ENCODE results near the gene SURF6. TPM values are rescaled to one million over a fixed set of nuclear protein-coding genes. Genes with fewer than 3 reads are reported as not detected.

The SURF6 gene
- polyA plus RNA-seq, 1 experiment = 6.2 TPM

GRCh38 chr9:133361507-133362092, 25.6 kb upstream of the SURF6 start:
- no peaks in the 10 kb centered on the region for H3K27me3 ChIP-seq (ENCODE audit: control insufficient read depth, insufficient read depth, low read length)
- no peak for TF ChIP-seq CTCF (IDR thresholded peaks at IDR 0.05; ENCODE audit: low read depth, low read length)
- ChIA-PET POLR2A (interaction anchor here (0.7 to 2.1 kb wide), 2 partner anchors 9 to 14 kb away, joined by 3 to 10 read pairs; partner anchors contain the start of genes MED22 and RPL7A), CTCF (no interaction called here)
- no peak for DNase-seq (ENCODE audit: low read depth, low spot score)
- H3K4me3 ChIP-seq (ENCODE audit: low read depth, low read length) = no peak overlapping the region
- no peak overlapping the region for H3K27ac ChIP-seq (ENCODE audit: low read depth, low read length)
- H3K9me3 ChIP-seq (ENCODE audit: control insufficient read depth, insufficient read depth, low read length) = no peaks in the 10 kb centered on the region; the same call in 1 of the 2 replicates

- Histone ChIP-seq H3K4me3 (ENCODE audit: low read depth, low read length) (no peak overlapping the region), H3K27me3 (ENCODE audit: control insufficient read depth, insufficient read depth, low read length) (no peaks in the 10 kb centered on the region), H3K27ac (ENCODE audit: low read depth, low read length) (no peak overlapping the region), H3K9me3 (ENCODE audit: control insufficient read depth, insufficient read depth, low read length) (no peaks in the 10 kb centered on the region; the same call in 1 of the 2 replicates)
- TF ChIP-seq CTCF (IDR thresholded peaks at IDR 0.05; ENCODE audit: low read depth, low read length) = no peak
- POLR2A ChIA-PET = interaction anchor here (1.5 to 2.1 kb wide), 2 partner anchors 11 to 13 kb away, joined by 9 to 10 read pairs; partner anchors contain the start of genes MED22 and RPL7A
- no peak for DNase-seq (ENCODE audit: low read depth, low spot score)
- CTCF ChIA-PET = interaction anchor here (0.7 kb wide), 1 partner anchor 559 kb away, joined by 3 read pairs; no protein-coding TSS in a partner anchor
Measured at GRCh38 chr9:133360400-133361393, 24.7 kb upstream of the SURF6 start.

- H3K27me3 ChIP-seq (ENCODE audit: control insufficient read depth, insufficient read depth, low read length) = no peaks in the 10 kb centered on the region
- POLR2A ChIA-PET = interaction anchor here (0.6 to 2.1 kb wide), 3 partner anchors 8 to 12 kb away, joined by 3 to 10 read pairs (median 9); partner anchors contain the start of genes MED22 and RPL7A
- H3K4me3 ChIP-seq (ENCODE audit: low read depth, low read length) = no peak overlapping the region
- CTCF ChIA-PET = interaction anchor here (0.7 kb wide), 1 partner anchor 560 kb away, joined by 3 read pairs; no protein-coding TSS in a partner anchor
- H3K27ac ChIP-seq (ENCODE audit: low read depth, low read length) = no peak overlapping the region
- TF ChIP-seq CTCF (IDR thresholded peaks at IDR 0.05; ENCODE audit: low read depth, low read length) = 0 out of 2 replicates have a peak, but pooled peaks have one; percentile 23
- DNase-seq (ENCODE audit: low read depth, low spot score) = no peak
- no peaks in the 10 kb centered on the region; the same call in 1 of the 2 replicates for H3K9me3 ChIP-seq (ENCODE audit: control insufficient read depth, insufficient read depth, low read length)
Measured at GRCh38 chr9:133359399-133360175, 23.6 kb upstream of the SURF6 start.

- Histone ChIP-seq H3K4me3 (ENCODE audit: low read depth, low read length) (peak overlapping the region; percentile 92; the same call in 1 of the 2 replicates), H3K27ac (ENCODE audit: low read depth, low read length) (no peak overlapping the region), H3K27me3 (ENCODE audit: control insufficient read depth, insufficient read depth, low read length) (no peaks in the 10 kb centered on the region), H3K9me3 (ENCODE audit: control insufficient read depth, insufficient read depth, low read length) (no peaks in the 10 kb centered on the region; the same call in 1 of the 2 replicates)
- no peak for DNase-seq (ENCODE audit: low read depth, low spot score)
- POLR2A ChIA-PET = interaction anchor here (2.3 kb wide), 1 partner anchor 10 kb away, joined by 19 read pairs; the partner anchor contains the start of genes MED22 and RPL7A
- CTCF ChIA-PET = interaction anchor here (0.6 to 1.1 kb wide), 2 partner anchors 13 to 16 kb away, joined by 3 to 5 read pairs; no protein-coding TSS in a partner anchor
- no peak for TF ChIP-seq CTCF (IDR thresholded peaks at IDR 0.05; ENCODE audit: low read depth, low read length)
Measured at GRCh38 chr9:133357656-133358055, 21.7 kb upstream of the SURF6 start.

Measured in AG04450 (cell line).